ENCODE data around the gene ANKIB1. TPM values are rescaled to one million over a fixed set of nuclear protein-coding genes. Genes with fewer than 3 reads are reported as not detected.

Gene ANKIB1
- total and polyA plus RNA-seq, 9 of the 15 experiments (the other 6 are each of a cell fraction or from before 2014, with no cell fraction given) = 5.9 to 25.2 (median 16.1) TPM

DNA sequence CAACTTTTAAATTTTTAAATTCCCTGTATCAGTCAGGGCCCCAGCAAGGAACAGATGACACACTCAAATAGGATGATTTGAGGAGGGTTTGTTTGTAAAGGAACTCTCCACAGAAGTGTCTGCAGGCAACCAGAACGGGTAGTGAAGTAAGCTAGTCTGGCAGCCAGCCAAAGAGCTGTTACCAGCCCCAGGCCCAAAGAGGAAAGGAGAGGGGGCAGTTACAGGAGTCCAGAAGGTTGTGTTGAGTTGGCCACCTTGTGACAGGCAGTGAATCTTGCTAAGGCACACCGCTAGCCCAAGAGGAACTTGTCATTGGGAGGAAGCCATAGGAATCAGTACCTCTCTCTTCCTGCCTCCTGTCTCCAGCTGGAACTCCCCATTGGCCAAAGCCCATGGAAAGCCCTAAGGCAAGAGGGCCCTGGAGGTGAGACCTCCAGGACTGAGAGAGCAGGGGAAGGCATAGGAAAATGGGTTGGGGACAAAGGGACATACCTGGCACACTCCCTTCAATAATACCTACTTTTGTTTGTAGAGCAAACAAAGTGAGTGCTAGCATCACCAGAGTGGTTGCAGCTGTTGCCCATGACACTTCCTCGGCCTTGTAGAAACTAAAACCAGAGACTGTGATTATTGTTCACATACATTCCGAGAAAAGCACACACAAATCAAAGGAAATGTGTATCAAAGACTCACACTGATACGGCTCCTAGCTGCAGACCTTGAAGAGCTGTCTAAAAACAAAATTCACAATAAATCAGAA, 176.1 kb downstream of the ANKIB1 start (continued):
- TF ChIP-seq, protein P1, sequence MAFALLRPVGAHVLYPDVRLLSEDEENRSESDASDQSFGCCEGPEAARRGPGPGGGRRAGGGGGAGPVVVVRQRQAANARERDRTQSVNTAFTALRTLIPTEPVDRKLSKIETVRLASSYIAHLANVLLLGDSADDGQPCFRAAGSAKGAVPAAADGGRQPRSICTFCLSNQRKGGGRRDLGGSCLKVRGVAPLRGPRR (CRISPR knock-in tag; IDR thresholded peaks at IDR 0.05) = no peak
- no peak for TF ChIP-seq KLF13 (tag; IDR thresholded peaks at IDR 0.05; ENCODE audit: borderline replicate concordance, low read depth)
- TF ChIP-seq NFIC (IDR thresholded peaks at IDR 0.05) = peak; percentile 95
- no peak for TF ChIP-seq DIDO1 (tag; IDR thresholded peaks at IDR 0.05; ENCODE audit: low read depth)
- no peak for TF ChIP-seq ZNF224 (CRISPR knock-in tag; IDR thresholded peaks at IDR 0.05)
- no peak for TF ChIP-seq ZKSCAN3 (CRISPR knock-in tag; IDR thresholded peaks at IDR 0.05)

DNA sequence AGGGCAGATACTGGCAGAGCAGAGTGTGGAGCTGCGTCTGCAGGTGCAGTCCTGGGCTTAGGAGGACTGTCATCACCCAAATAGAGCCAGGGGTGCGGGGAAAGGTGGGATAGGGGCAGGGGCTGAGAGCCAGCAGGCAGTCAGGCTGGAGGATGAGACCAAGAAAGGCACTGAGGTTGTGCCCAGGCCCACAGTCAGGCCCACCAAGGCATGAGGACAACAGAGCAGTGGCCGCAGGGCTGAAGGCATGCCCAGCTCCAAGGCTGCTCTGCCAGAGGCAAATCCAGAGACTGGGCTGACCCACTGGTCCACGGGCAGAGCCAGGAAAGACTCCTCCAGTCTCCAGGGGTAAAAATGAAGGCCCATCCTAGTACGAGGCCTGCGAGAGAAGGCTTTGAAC, 177.2 kb downstream of the ANKIB1 start:
- no peaks in the 10 kb centered on the region for H3K9me3 ChIP-seq (replicated peaks; ENCODE audit: control insufficient read depth, insufficient read depth, low read depth, low read length)
- no peaks in the 10 kb centered on the region for H3K79me2 ChIP-seq (ENCODE audit: control insufficient read depth, insufficient read depth, low read length)
- no peaks in the 10 kb centered on the region; the same call in 2 of the 3 replicates for H3K36me3 ChIP-seq (ENCODE audit: control insufficient read depth, insufficient read depth, low read length)
- no TSS peak for BruUV-seq (replicated peaks)
- no peaks in the 10 kb centered on the region for H3K27me3 ChIP-seq (ENCODE audit: control insufficient read depth in 2 of 2, insufficient read depth in 2 of 2, low read length in 2 of 2)
- ATAC-seq (no peak), FAIRE-seq (no peak), DNase-seq (ENCODE audit: extremely low read depth in 1 of 4, low spot score in 3 of 4) (no peak)
- ChIA-PET POLR2A (interaction anchor here (0.8 to 3.3 kb wide), 3 partner anchors 10 to 288 kb away, joined by 4 to 13 read pairs (median 6); partner anchors contain the start of genes CYP51A1 and GATAD1), CTCF (ENCODE audit: low intra/inter-chr PET ratio) (interaction anchor here (0.7 kb wide), 1 partner anchor 585 kb away, joined by 3 read pairs; no protein-coding TSS in a partner anchor)
- H3K4me1 ChIP-seq (replicated peaks in 1 of 2; ENCODE audit: control insufficient read depth in 2 of 2, insufficient read depth in 2 of 2, low read length in 2 of 2) = peaks cover 14 to 20% of the 10 kb centered on the region in 2 experiments
- no peak overlapping the region for H3K27ac ChIP-seq (ENCODE audit: extremely low read depth, low read depth, low read length)
- WGBS (ENCODE audit: insufficient coverage, low coverage, missing lambda C conversion rate) = 88% methylated on average over 6 of the region's 6 CpGs
- H4K20me1 ChIP-seq (replicated peaks; ENCODE audit: control insufficient read depth, insufficient read depth, low read length) = no peaks in the 10 kb centered on the region
- no peak overlapping the region for H3K4me3 ChIP-seq
- H2AFZ ChIP-seq (ENCODE audit: low read depth, low read length) = peak overlapping the region; percentile 100; the same call in 1 of the 2 replicates
- no peak overlapping the region for H3K4me2 ChIP-seq (ENCODE audit: insufficient read depth, low read length)
- in situ Hi-C loops (cut with MboI) = loop anchor here (10.0 kb wide), 1 partner anchor 588 kb away; no protein-coding TSS in a partner anchor
- 0 out of 2 replicates have a peak, but pooled peaks have one; percentile 21 for TF ChIP-seq CBFB (CRISPR knock-in tag; IDR thresholded peaks at IDR 0.05)
- no peak for TF ChIP-seq EP300 (IDR thresholded peaks at IDR 0.05; ENCODE audit: low read length)
- H3K9me1 ChIP-seq (ENCODE audit: control insufficient read depth, insufficient read depth, low read length) = no peaks in the 10 kb centered on the region
- intact Hi-C loops (cut with micrococcal nuclease) = loop anchor here (5.0 to 10.0 kb wide), 2 partner anchors 291 to 632 kb away; partner anchors contain the start of gene CYP51A1
- H3K9ac ChIP-seq (ENCODE audit: insufficient read depth in 1 of 2, low read depth in 2 of 2, low read length in 2 of 2) = peak overlapping the region in 1 of 2 experiments; percentile 26; a peak in 1 of 4 replicates

Measured in K562 (cell line).